ENCODE results near the gene RHBDD1.

Gene RHBDD1

DNA sequence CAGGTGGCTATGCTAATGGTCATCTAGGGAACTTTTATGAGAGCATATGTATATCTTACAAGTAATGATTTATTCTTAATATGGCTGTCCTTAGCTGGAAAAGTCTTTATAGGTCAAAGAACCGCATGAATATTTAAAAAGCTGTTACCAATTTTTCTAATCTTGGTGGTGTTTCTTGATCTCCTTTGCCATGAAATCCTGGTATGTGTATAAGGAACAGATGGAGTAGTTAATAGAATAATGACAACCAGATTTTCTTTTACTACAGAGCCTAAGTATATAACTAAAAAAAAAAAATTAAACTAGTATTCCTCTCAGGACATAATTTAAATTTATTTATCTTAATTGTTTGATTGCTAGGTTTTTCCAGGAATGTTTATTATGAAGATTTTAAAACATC lies 74.5 kb downstream of the RHBDD1 start:
- ChIA-PET POLR2A (no interaction called here), CTCF (no interaction called here)
- TF ChIP-seq CTCF (IDR thresholded peaks at IDR 0.05; ENCODE audit: control extremely low read depth, extremely low read depth, low read depth, missing control alignments), result no peak
- DNase-seq (ENCODE audit: extremely low spot score), result no peak

GRCh38 chr2:226911932-226912331 lies 76.1 kb downstream of the RHBDD1 start:
- ChIA-PET CTCF (no interaction called here), POLR2A (no interaction called here)
- no peak for DNase-seq (ENCODE audit: extremely low spot score)
- TF ChIP-seq CTCF (IDR thresholded peaks at IDR 0.05; ENCODE audit: control extremely low read depth, extremely low read depth, low read depth, missing control alignments), result no peak

- DNase-seq (ENCODE audit: extremely low spot score), result no peak
- TF ChIP-seq CTCF (IDR thresholded peaks at IDR 0.05; ENCODE audit: control extremely low read depth, extremely low read depth, low read depth, missing control alignments), result no peak
- ChIA-PET POLR2A (no interaction called here), CTCF (interaction anchor here (1.0 to 2.0 kb wide), 7 partner anchors 9 to 71 kb away, joined by 3 to 7 read pairs (median 3); no protein-coding TSS in a partner anchor)
These were observed 77.8 kb downstream of the RHBDD1 start for GRCh38 chr2:226913641-226914040.

DNA sequence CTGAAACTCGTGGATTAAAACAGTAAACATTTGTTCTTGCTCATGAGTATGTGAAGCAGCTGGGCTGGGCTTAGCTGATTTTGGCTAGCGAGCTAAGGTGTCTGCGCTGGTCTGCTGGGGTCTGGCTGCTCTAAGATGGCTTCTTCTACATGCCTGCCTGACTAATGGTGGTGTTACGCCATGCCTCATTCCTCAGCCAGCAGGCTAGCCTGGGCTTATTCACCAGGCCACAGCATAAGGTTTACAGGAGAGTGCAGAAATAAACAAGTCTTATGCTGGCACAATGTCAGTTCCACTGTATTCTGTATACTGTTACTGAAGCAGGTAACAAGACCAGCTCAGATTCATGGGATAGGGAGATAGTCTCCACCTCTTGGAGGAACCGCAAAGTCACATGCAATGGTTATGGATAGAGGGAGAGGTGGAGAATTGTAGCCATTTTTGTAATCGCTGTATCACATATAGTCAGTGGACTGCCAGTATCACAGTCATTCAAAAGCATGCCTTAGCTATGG lies 80.0 kb downstream of the RHBDD1 start:
- TF ChIP-seq CTCF (IDR thresholded peaks at IDR 0.05; ENCODE audit: control extremely low read depth, extremely low read depth, low read depth, missing control alignments), result no peak
- CTCF ChIA-PET, result interaction anchor here (1.0 to 2.0 kb wide), 3 partner anchors 25 to 113 kb away, joined by 3 to 4 read pairs (median 4); no protein-coding TSS in a partner anchor
- POLR2A ChIA-PET, result no interaction called here
- DNase-seq (ENCODE audit: extremely low spot score), result no peak

GRCh38 chr2:226916669-226917068 lies 80.8 kb downstream of the RHBDD1 start:
- CTCF ChIA-PET, result interaction anchor here (1.0 to 2.0 kb wide), 2 partner anchors 26 to 114 kb away, joined by 3 to 4 read pairs; no protein-coding TSS in a partner anchor

DNA sequence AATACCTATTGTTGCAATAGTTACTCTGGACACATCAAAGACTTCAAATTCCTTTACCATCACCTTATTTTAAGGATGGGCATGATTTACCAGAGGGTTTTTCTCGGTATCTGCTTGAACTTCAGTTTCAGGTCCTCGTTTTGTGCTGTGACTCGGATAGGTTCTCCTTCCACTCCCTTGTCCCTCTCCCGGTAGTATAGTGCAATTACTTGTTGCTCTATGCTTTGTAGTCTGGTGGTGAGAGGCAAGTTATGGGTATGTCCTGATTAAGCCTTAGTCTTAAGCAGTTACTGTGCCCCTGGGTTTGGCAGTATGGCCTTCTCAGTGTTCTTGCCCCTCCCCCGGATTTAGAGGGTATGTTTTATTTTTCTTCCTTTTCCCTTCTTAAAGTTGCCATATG lies 96.6 kb downstream of the RHBDD1 start:
- POLR2A ChIA-PET, result no interaction called here
- TF ChIP-seq CTCF (IDR thresholded peaks at IDR 0.05; ENCODE audit: control extremely low read depth, extremely low read depth, low read depth, missing control alignments), result no peak
- no peak for DNase-seq (ENCODE audit: extremely low spot score)
- CTCF ChIA-PET, result interaction anchor here (1.1 kb wide), 1 partner anchor 52 kb away, joined by 3 read pairs; no protein-coding TSS in a partner anchor

More at GRCh38 chr2:226916669-226917068, 80.8 kb downstream of the RHBDD1 start:
- DNase-seq (ENCODE audit: extremely low spot score), result no peak
- POLR2A ChIA-PET, result no interaction called here
- no peak for TF ChIP-seq CTCF (IDR thresholded peaks at IDR 0.05; ENCODE audit: control extremely low read depth, extremely low read depth, low read depth, missing control alignments)

Measured in GM10248 (cell line).